Adipocyte (in vitro differentiated cells): Measurements from ENCODE around the gene CENPP.

ENCODE experiments used
- DNase-seq: peaks from one replicate; pipeline ENCODE4 v3.0.0-alpha.2; 2015; ENCODE audit warnings: low read depth
- H3K27me3 ChIP-seq: replicated peaks from 2 replicates; pipeline ENCODE4 v1.7.0; 2013; ENCODE audit warnings: mild to moderate bottlenecking, low read length, moderate library complexity; ENCODE audit not compliant: control insufficient read depth, insufficient read depth
- H3K36me3 ChIP-seq: 2 replicates; pipeline ENCODE4 v1.7.0; 2013; ENCODE audit warnings: low read length, mild to moderate bottlenecking, moderate library complexity; ENCODE audit not compliant: control insufficient read depth, insufficient read depth, severe bottlenecking
- H3K4me1 ChIP-seq: 2 replicates; pipeline ENCODE4 v1.7.0; 2013; ENCODE audit warnings: mild to moderate bottlenecking, low read length, moderate library complexity; ENCODE audit not compliant: control insufficient read depth, insufficient read depth
- H3K4me3 ChIP-seq: 2 replicates; pipeline ENCODE4 v1.7.0; 2013; ENCODE audit warnings: mild to moderate bottlenecking, low read length, moderate library complexity
- H3K9ac ChIP-seq: 2 replicates; pipeline ENCODE4 v1.7.0; 2013; ENCODE audit warnings: mild to moderate bottlenecking, low read length, moderate library complexity
- H3K9me3 ChIP-seq: 2 replicates; pipeline ENCODE4 v1.7.0; 2013; ENCODE audit warnings: mild to moderate bottlenecking, low read length, moderate library complexity; ENCODE audit not compliant: control insufficient read depth

The CENPP gene

DNA sequence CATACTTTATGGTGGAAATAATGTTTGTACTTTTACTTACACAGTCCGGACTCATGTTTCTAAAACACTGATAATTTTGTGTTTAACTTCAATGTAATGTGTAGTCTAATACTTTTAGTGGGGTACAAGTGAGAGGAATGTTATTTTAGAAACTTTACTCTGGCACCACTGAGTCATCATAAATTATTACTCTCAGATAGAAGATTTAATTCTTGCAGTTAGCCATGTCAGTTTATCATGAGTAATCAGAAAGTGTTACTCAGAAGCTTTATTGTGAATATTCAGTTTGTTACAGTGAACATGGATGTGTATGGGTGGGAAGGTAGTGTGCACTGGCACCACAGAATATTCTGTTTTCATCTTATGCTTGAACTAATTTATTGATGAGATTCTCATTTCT, 58.6 kb downstream of the CENPP start:
- H3K9ac ChIP-seq: peak overlapping the region; percentile 67
- peak; percentile 43 for DNase-seq
- no peaks in the 10 kb centered on the region for H3K9me3 ChIP-seq
- no peaks in the 10 kb centered on the region for H3K27me3 ChIP-seq
- H3K4me3 ChIP-seq: peak overlapping the region; percentile 59
- no peaks in the 10 kb centered on the region for H3K36me3 ChIP-seq
- peaks cover 22% of the 10 kb centered on the region for H3K4me1 ChIP-seq

DNA sequence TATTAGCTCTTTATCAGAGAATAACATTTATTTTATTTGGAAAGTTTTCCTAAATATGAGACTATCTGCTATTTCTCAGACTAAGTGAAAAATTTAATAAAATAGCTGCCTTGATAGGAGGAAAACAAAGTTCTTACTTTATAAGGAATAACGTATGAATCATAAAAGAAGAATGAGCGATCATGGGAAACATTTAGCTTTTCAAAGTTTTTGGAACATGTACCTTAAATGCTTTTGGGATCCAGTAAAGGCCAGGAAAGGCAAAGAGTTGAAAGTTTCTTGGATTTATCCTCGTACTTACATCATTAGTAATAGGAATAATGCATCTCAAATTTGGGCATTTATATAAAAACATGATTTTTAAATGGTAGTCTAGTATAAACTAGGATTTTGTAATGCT, 59.2 kb downstream of the CENPP start:
- Histone ChIP-seq H3K27me3 (no peaks in the 10 kb centered on the region), H3K4me1 (peaks cover 22% of the 10 kb centered on the region), H3K4me3 (peak overlapping the region; percentile 59), H3K9ac (peak overlapping the region; percentile 67), H3K36me3 (no peaks in the 10 kb centered on the region), H3K9me3 (no peaks in the 10 kb centered on the region)
- DNase-seq: peak; percentile 20

DNA sequence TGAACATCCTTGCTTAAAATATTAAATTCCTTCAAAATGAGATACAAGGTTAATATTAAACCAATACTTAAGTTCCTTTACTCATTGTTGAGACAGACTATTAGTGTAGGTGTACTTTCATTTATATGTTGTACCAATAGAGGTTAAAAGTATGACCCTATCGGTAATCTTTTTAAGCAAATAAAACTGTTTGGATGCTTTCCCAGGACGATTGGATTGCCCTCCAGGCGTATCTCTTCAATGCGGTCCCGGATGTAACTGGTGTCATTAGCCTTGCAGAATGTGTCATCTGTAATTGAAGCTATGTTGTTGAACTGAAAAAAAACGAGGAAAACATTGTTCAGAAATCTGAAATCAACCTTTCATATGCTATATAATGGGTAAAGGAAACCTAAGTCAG, 59.7 kb downstream of the CENPP start:
- Histone ChIP-seq H3K4me1 (peaks cover 22% of the 10 kb centered on the region), H3K36me3 (no peaks in the 10 kb centered on the region), H3K9me3 (no peaks in the 10 kb centered on the region), H3K27me3 (no peaks in the 10 kb centered on the region), H3K9ac (peak overlapping the region; percentile 67), H3K4me3 (peak overlapping the region; percentile 59)
- DNase-seq: no peak

DNA sequence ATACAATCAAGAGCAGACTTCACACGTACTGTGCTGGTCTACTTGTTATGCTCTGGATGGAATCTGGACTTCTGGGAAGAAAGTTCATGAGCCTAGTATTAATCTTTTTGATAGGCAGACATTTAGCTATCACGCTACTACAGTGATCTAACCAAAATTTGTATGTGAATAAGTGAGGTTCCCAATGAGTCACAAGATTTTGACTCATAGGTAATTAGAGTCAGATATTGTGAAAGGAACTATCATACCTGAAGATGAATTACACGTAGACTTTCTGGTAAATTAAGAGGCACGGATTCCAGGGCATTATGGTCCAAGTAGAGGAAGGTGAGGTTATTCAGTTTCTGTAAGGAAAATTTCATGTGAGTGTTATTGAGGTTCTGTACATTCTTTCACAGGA, 60.2 kb downstream of the CENPP start:
- no peaks in the 10 kb centered on the region for H3K27me3 ChIP-seq
- DNase-seq: no peak
- H3K36me3 ChIP-seq: no peaks in the 10 kb centered on the region
- peak overlapping the region; percentile 59 for H3K4me3 ChIP-seq
- H3K9ac ChIP-seq: no peak overlapping the region
- H3K4me1 ChIP-seq: peaks cover 22% of the 10 kb centered on the region
- no peaks in the 10 kb centered on the region for H3K9me3 ChIP-seq

DNA sequence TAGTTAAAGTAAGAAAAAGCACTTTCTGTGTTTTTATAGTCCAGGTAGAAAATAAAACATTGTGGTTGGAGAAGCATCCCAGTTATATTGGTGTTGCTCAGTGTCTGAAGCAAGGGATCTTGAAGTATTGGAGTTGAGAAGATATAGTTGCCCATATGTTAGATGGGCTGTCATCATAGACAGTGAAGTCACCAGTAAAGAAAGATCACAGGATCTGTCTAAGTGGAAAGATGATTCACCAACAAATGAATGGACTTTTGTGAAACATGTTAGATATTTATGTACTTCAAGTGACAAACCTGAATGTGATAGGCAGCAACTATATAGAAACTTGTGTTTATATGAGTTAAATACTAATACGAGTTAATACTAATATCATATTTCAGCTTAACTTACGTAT, 66.9 kb downstream of the CENPP start:
- Histone ChIP-seq H3K36me3 (no peaks in the 10 kb centered on the region), H3K4me1 (no peaks in the 10 kb centered on the region), H3K4me3 (no peak overlapping the region), H3K9me3 (no peaks in the 10 kb centered on the region), H3K9ac (no peak overlapping the region), H3K27me3 (no peaks in the 10 kb centered on the region)
- DNase-seq: no peak

DNA sequence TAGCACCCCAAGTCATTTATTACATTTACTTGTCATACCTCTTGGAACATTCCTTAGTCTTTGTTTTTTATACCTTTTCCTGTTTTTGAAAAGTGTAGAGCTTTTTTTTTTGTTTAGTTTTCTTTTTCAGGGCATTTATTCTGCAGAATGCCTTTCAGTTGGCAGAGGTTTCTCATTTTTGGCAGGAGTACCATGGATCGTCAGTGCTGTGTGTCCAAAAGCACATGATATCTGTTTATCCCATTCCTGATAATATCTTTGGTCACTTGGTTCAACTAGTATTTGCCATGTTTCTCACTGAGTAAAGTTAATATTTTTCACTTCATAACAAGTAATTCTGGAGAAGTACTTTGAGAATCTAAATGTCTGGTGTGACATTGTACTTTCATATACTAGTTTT, 67.9 kb downstream of the CENPP start:
- no peaks in the 10 kb centered on the region for H3K9me3 ChIP-seq
- no peaks in the 10 kb centered on the region for H3K36me3 ChIP-seq
- H3K27me3 ChIP-seq: no peaks in the 10 kb centered on the region
- no peaks in the 10 kb centered on the region for H3K4me1 ChIP-seq
- peak; percentile 42 for DNase-seq
- H3K4me3 ChIP-seq: peak overlapping the region; percentile 65
- H3K9ac ChIP-seq: peak overlapping the region; percentile 22

DNA sequence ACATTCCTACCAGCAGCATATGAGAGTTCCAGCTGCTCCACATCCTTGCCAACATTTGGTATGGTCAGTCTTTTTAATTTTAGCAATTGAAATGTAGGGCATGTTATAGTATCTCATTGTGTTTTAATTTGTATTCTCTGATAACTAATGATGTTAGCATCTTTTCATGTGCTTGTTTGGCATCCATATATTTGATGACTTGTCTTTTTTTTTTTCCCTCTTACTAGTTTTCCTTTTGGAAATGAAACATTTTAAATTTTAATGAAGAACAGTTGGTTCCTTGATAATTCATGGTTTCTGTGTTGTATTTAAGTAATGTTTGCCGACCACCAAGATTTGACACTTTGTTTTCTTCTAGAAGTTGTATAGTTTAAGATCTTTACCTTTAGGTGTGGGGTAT, 69.9 kb downstream of the CENPP start:
- no peaks in the 10 kb centered on the region for H3K36me3 ChIP-seq
- H3K9ac ChIP-seq: no peak overlapping the region
- no peak overlapping the region for H3K4me3 ChIP-seq
- DNase-seq: no peak
- no peaks in the 10 kb centered on the region for H3K4me1 ChIP-seq
- H3K27me3 ChIP-seq: no peaks in the 10 kb centered on the region
- no peaks in the 10 kb centered on the region for H3K9me3 ChIP-seq

DNA sequence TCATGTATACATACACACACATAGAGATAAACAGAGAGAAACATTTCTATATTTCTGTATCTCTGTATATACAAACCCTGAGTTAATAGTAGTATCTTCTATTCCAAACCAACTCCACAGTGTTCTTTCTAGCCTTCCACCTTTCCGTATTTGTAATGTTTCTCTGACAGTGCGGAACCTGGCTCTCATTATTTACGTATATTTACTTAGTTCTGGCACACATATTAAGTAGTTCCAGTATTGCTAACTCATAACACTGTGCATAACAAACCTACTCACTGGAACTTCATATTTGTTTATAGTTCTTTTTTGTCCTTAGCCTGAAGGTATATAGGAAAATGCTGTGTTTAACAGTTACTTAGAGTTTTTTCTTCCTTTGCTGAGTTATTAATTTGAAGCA, 72.1 kb downstream of the CENPP start:
- Histone ChIP-seq H3K9me3 (no peaks in the 10 kb centered on the region), H3K27me3 (no peaks in the 10 kb centered on the region), H3K4me1 (no peaks in the 10 kb centered on the region), H3K4me3 (no peak overlapping the region), H3K36me3 (no peaks in the 10 kb centered on the region), H3K9ac (no peak overlapping the region)
- no peak for DNase-seq

DNA sequence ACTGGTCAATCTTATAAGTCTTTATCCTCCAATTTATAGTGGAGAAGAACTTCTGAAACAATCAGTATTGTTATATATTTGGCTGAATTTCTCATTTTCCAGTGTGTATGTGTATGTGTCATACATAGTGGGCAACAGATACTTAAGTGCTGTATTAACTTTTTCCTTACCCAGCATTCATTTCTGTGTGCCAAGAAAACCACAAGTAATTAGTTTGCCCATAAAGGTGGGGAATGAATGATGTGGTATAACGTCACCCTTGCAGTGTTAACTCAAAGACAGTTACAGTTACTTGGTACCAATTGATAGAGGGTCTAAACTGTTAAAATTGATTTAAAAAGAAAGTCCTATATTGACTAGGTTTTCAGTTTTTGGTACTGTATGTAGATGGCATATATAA, 76.6 kb downstream of the CENPP start:
- Histone ChIP-seq H3K36me3 (no peaks in the 10 kb centered on the region), H3K4me1 (peaks cover 31% of the 10 kb centered on the region), H3K27me3 (no peaks in the 10 kb centered on the region), H3K4me3 (no peak overlapping the region), H3K9me3 (no peaks in the 10 kb centered on the region), H3K9ac (no peak overlapping the region)
- DNase-seq: no peak

DNA sequence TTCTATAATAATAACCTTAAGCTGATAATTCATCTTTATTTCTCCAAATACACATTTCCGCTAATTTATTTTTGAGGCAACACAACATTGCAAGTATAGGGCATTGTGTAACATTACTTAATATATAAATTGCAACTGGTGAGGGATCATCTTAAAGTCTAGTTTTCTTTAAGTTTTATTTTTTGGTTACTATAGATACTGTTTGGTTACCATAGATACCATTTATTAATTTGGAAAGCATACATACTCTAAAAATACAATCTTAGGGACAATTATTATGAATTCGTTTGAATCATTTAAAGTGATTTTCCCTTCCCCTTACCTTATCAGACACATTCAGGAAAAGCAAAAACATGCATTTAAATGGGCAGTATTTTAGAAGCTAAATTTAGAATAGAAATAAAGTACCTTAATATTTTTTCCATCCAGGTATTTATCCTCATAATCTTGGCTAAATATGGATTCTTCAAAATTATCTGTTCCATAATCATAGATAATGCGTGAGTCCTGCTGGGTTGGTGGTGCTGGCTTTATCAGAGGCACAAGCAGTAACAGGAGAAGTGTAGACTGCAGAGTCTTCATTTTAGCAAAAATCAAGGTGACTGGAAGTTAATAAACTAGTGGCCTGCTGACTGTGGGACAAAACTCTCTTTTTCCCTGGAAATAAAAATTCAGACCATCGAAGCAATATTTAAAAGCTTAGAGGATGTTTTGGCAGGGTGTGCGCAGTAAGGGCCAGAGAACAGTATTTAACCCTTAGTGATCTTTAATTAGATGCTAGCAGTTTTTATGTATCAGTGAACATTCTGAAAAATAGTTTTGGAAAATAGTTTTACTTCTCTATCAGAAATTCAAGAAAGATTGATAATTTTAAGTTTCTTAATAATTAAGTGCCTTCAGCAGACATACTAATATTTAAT, 77.3 kb downstream of the CENPP start:
- Histone ChIP-seq H3K27me3 (no peaks in the 10 kb centered on the region), H3K36me3 (no peaks in the 10 kb centered on the region), H3K4me3 (no peak overlapping the region), H3K4me1 (peaks cover 31% of the 10 kb centered on the region), H3K9me3 (no peaks in the 10 kb centered on the region), H3K9ac (peak overlapping the region; percentile 68)
- DNase-seq: no peak

DNA sequence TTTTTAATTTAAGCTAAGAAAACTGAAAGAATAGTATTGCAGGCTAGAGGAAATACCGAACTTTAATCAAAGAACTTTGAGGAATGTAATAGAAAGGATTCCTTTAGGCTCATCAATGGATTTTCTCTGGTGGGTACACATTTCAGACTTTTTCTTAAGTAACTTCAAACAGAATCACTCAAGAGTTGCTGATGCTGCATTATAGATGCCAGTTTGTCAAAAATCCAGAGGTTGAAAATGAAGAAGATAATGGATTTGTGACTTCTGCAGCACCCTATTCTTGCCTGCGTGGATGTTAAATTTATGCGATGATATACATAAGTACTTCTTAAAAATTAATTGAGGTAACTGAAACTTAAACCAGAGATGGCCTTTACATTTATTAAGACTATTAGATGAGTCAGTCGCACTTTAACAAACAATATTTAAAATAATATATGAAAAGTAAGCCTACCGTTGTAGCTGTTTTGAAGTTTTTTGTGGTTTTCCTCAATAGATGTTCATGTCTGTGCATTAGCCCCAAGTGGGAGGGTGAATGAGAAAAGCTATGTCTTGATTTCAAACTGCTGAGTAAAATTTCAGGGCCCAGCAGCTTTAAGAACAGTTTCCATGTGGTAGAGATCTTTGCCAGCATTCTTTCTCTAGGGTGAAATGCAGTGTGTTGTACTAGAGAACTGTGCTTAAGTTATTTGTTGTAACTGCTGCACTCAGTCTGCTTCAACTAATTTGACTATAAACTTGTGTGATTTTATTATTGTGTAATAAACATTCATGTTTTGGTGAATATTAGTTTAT, 78.5 kb downstream of the CENPP start, which contains the start of gene OGN:
TSS of gene OGN (minus strand) at position 537 of the 795 bp plus-strand sequence. CDS start 1,171 bp downstream, outside the sequence.
- DNase-seq: peak; percentile 79
- Histone ChIP-seq H3K9me3 (no peaks in the 10 kb centered on the region), H3K4me1 (peaks cover 31% of the 10 kb centered on the region), H3K9ac (peak within 1 kb of the TSS; percentile 68), H3K4me3 (peak within 1 kb of the TSS; percentile 69), H3K27me3 (no peaks in the 10 kb centered on the region), H3K36me3 (no peaks in the 10 kb centered on the region)
